ENCODE data around the gene ADAT3. TPM values are rescaled to one million over a fixed set of nuclear protein-coding genes. Genes with fewer than 3 reads are reported as not detected.

The ADAT3 gene
- total RNA-seq, 6 donors from 2014 or later: 6.1 to 25.1 (median 12.0) TPM

- TF ChIP-seq POLR2AphosphoS5 (IDR thresholded peaks at IDR 0.05) (no peak), POLR2A (IDR thresholded peaks at IDR 0.05) (no peak), CTCF (IDR thresholded peaks at IDR 0.05) (no peak), EP300 (IDR thresholded peaks at IDR 0.05) (no peak)
- WGBS, 2 donors: 88 to 90% methylated on average over 17 of the region's 17 CpGs
- no peak overlapping the region for H3K27ac ChIP-seq
- ATAC-seq (ENCODE audit: low FRiP score in 2 of 2) (no peak), DNase-seq (no peak)
- no peaks in the 10 kb centered on the region for H3K27me3 ChIP-seq
- no peaks in the 10 kb centered on the region for H3K36me3 ChIP-seq
- no peak overlapping the region for H3K4me3 ChIP-seq
- peaks cover 29 to 34% (median 33%) of the 10 kb centered on the region in 4 donors for H3K4me1 ChIP-seq
- H3K9me3 ChIP-seq: no peaks in the 10 kb centered on the region
Observed at GRCh38 chr19:1893791-1894190, 11.4 kb upstream of the ADAT3 start.

- 73 to 77% methylated on average over 13 of the region's 13 CpGs for WGBS, 2 donors
- Histone ChIP-seq H3K36me3 (no peaks in the 10 kb centered on the region), H3K4me3 (no peak overlapping the region), H3K27ac (peak overlapping the region; percentile 67 to 85 (median 76)), H3K27me3 (no peaks in the 10 kb centered on the region), H3K9me3 (no peaks in the 10 kb centered on the region), H3K4me1 (peaks cover 29 to 34% (median 33%) of the 10 kb centered on the region in 4 donors)
- DNase-seq (no peak), ATAC-seq (ENCODE audit: low FRiP score in 2 of 2) (no peak)
- TF ChIP-seq POLR2AphosphoS5 (IDR thresholded peaks at IDR 0.05) (no peak), POLR2A (IDR thresholded peaks at IDR 0.05) (no peak), EP300 (IDR thresholded peaks at IDR 0.05) (no peak), CTCF (IDR thresholded peaks at IDR 0.05) (no peak)
Observed at GRCh38 chr19:1896508-1896907, 8.7 kb upstream of the ADAT3 start.

DNA sequence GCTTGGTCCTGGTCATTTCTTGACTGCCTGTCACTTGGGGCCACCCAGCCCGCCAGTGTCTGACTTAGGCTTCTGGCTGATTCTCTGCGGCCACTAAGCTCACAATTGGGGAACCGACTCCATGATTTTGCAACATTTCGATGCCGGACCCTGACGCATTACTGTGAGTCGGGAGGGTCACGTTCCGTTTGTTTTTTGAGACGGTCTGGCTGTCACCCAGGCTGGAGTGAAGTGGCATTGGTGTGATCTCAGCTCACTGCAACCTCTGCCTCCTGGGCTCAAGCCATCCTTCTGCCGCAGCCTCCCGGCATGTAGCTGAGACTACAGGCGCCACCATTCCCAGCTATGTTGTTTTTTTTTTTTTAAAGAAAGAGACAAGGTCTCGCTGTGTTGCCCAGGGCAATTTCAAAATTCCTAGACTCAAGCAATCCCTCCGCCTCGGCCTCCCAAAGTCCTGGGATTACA is 3.2 kb upstream of the ADAT3 start:
- Histone ChIP-seq H3K4me1 (peaks cover 31 to 39% (median 35%) of the 10 kb centered on the region in 4 donors), H3K9me3 (no peaks in the 10 kb centered on the region), H3K27ac (peak overlapping the region; percentile 72 to 83 (median 78)), H3K36me3 (no peaks in the 10 kb centered on the region), H3K27me3 (no peaks in the 10 kb centered on the region), H3K4me3 (no peak overlapping the region)
- 72 to 75% methylated on average over 16 of the region's 16 CpGs for WGBS, 2 donors
- ATAC-seq (ENCODE audit: low FRiP score in 2 of 2) (peak in 1 of 2 donors; percentile 8), DNase-seq (peak in 1 of 2 donors; percentile 76)
- no peak for TF ChIP-seq EP300 (IDR thresholded peaks at IDR 0.05)
- TF ChIP-seq CTCF (IDR thresholded peaks at IDR 0.05): no peak
- TF ChIP-seq POLR2AphosphoS5 (IDR thresholded peaks at IDR 0.05): peak; percentile 28 to 75
- TF ChIP-seq POLR2A (IDR thresholded peaks at IDR 0.05): peak in 1 of 4 donors; percentile 66

DNA sequence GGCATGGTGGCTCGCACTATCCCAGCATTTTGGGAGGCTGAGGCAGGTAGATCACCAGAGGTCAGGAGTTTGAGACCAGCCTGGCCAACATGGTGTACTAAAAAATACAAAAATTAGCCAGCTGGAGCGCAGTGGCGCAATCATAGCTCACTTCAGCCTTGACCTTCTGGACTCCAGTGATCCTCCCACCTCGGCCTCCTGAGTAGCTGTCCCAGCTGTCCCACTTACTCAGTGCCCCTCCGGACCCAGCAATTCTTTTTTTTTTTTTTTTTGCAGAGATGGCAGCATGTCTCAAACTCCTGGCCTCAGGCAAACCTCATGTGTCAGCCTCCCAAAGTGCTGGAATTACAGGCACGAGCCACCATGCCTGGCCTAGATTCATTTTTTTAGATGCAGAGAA is 2.3 kb upstream of the ADAT3 start:
- Histone ChIP-seq H3K36me3 (no peaks in the 10 kb centered on the region), H3K27me3 (no peaks in the 10 kb centered on the region), H3K4me3 (no peak overlapping the region), H3K9me3 (no peaks in the 10 kb centered on the region), H3K27ac (peak overlapping the region in 3 of 4 donors; percentile 12 to 52 (median 39)), H3K4me1 (peaks cover 27 to 40% (median 32%) of the 10 kb centered on the region in 4 donors)
- TF ChIP-seq CTCF (IDR thresholded peaks at IDR 0.05) (no peak), POLR2AphosphoS5 (IDR thresholded peaks at IDR 0.05) (no peak), POLR2A (IDR thresholded peaks at IDR 0.05) (no peak), EP300 (IDR thresholded peaks at IDR 0.05) (no peak)
- 70 to 84% methylated on average over 6 of the region's 6 CpGs for WGBS, 2 donors
- ATAC-seq (ENCODE audit: low FRiP score in 2 of 2): no peak
- no peak for DNase-seq

- DNase-seq (no peak), ATAC-seq (ENCODE audit: low FRiP score in 2 of 2) (no peak)
- no peak for TF ChIP-seq EP300 (IDR thresholded peaks at IDR 0.05)
- no peak for TF ChIP-seq POLR2AphosphoS5 (IDR thresholded peaks at IDR 0.05)
- TF ChIP-seq CTCF (IDR thresholded peaks at IDR 0.05): no peak
- H3K27me3 ChIP-seq: no peaks in the 10 kb centered on the region
- H3K36me3 ChIP-seq: no peaks in the 10 kb centered on the region
- H3K9me3 ChIP-seq: no peaks in the 10 kb centered on the region
- peaks cover 31 to 58% (median 45%) of the 10 kb centered on the region in 4 donors for H3K4me1 ChIP-seq
- WGBS, 2 donors: 29 to 34% methylated on average over 8 of the region's 8 CpGs
- H3K4me3 ChIP-seq: peak overlapping the region in 3 of 4 donors; percentile 77 to 90 (median 90)
- peak overlapping the region; percentile 84 to 96 (median 87) for H3K27ac ChIP-seq
Observed at GRCh38 chr19:1904860-1905109, 414 bp upstream of the ADAT3 start.
